Neuronal stem cell (in vitro differentiated cells): Measurements from ENCODE around the gene CDK5R2.
A peak's percentile ranks its signal among the peaks of the same experiment; 100 is the strongest.

Experiments
- DNase-seq: peaks from one replicate; pipeline ENCODE4 v3.0.0-alpha.2; 2013; ENCODE audit warnings: low spot score
- H2AFZ ChIP-seq: one replicate; pipeline ENCODE4 v1.6.1; 2013; ENCODE audit warnings: mild to moderate bottlenecking, low read length, inconsistent platforms
- H2AK5ac ChIP-seq: 2 replicates; pipeline ENCODE4 v1.6.1; 2013; ENCODE audit warnings: low read depth, mild to moderate bottlenecking, inconsistent platforms, low read length, moderate library complexity, mixed read lengths
- H2BK120ac ChIP-seq: 2 replicates; pipeline ENCODE4 v1.6.1; 2013; ENCODE audit warnings: low read depth, mild to moderate bottlenecking, inconsistent platforms, low read length, moderate library complexity, mixed read lengths
- H2BK12ac ChIP-seq: one replicate; pipeline ENCODE4 v1.6.1; 2013; ENCODE audit warnings: low read length, inconsistent platforms
- H2BK15ac ChIP-seq: 2 replicates; pipeline ENCODE4 v1.6.1; 2013; ENCODE audit warnings: mild to moderate bottlenecking, low read length, inconsistent platforms, mixed read lengths
- H2BK5ac ChIP-seq: one replicate; pipeline ENCODE4 v1.6.1; 2013; ENCODE audit warnings: inconsistent platforms, mild to moderate bottlenecking, low read length, moderate library complexity
- H3K14ac ChIP-seq: one replicate; pipeline ENCODE4 v1.6.1; 2013; ENCODE audit warnings: low read length, inconsistent platforms
- H3K18ac ChIP-seq: 2 replicates; pipeline ENCODE4 v1.6.1; 2013; ENCODE audit warnings: low read length, inconsistent platforms
- H3K23ac ChIP-seq: 2 replicates; pipeline ENCODE4 v1.6.1; 2013; ENCODE audit warnings: low read depth, mild to moderate bottlenecking, mixed read lengths, low read length, inconsistent platforms; ENCODE audit not compliant: poor library complexity
- H3K27ac ChIP-seq: replicated peaks from 3 replicates; pipeline ENCODE4 v1.5.1; 2013; ENCODE audit warnings: low read length, inconsistent platforms
- H3K27me3 ChIP-seq, 3 experiments: 2 replicates each; pipeline ENCODE4 v1.6.1; 2013; ENCODE audit warnings: low read length in 3 of 3, mild to moderate bottlenecking in 2 of 3, inconsistent platforms in 1 of 3, low read depth in 1 of 3, mixed read lengths in 1 of 3, moderate library complexity in 1 of 3; ENCODE audit not compliant: control insufficient read depth in 3 of 3, insufficient read depth in 3 of 3
- H3K36me3 ChIP-seq, 2 donors: replicated peaks in 1 of 2; 2 replicates each; pipeline ENCODE4 v1.6.1; 2013; ENCODE audit warnings: low read length in 2 of 2; ENCODE audit not compliant: control insufficient read depth in 2 of 2, insufficient read depth in 2 of 2
- H3K4ac ChIP-seq: 2 replicates; pipeline ENCODE4 v1.6.1; 2013; ENCODE audit warnings: inconsistent platforms, mild to moderate bottlenecking, low read length, moderate library complexity
- H3K4me1 ChIP-seq, 2 donors: 1 replicate in 1 of 2; 2 replicates in 1 of 2; pipeline ENCODE4 v1.6.1; 2013; ENCODE audit warnings: low read length in 2 of 2, low read depth in 1 of 2; ENCODE audit not compliant: control insufficient read depth in 2 of 2, insufficient read depth in 1 of 2
- H3K4me2 ChIP-seq: one replicate; pipeline ENCODE4 v1.6.1; 2013; ENCODE audit warnings: mild to moderate bottlenecking, low read length, inconsistent platforms; ENCODE audit not compliant: insufficient read depth, poor library complexity, severe bottlenecking
- H3K4me3 ChIP-seq, 2 donors: 2 replicates each; pipeline ENCODE4 v1.5.1; 2013; ENCODE audit warnings: low read length in 2 of 2, mild to moderate bottlenecking in 2 of 2, inconsistent platforms in 1 of 2, moderate library complexity in 1 of 2
- H3K79me1 ChIP-seq: one replicate; pipeline ENCODE4 v1.6.1; 2013; ENCODE audit warnings: low read depth, mild to moderate bottlenecking, inconsistent platforms, low read length, moderate library complexity
- H3K9ac ChIP-seq: one replicate; pipeline ENCODE4 v1.6.1; 2013; ENCODE audit warnings: mild to moderate bottlenecking, low read depth, low read length, inconsistent platforms; ENCODE audit not compliant: poor library complexity
- H3K9me3 ChIP-seq, 2 donors: replicated peaks in 1 of 2; 2 replicates each; pipeline versions ENCODE3 to v1.6.1; 2013; ENCODE audit warnings: low read length in 2 of 2, mild to moderate bottlenecking in 2 of 2, inconsistent platforms in 1 of 2, low read depth in 1 of 2, mixed read lengths in 1 of 2, moderate library complexity in 1 of 2; ENCODE audit not compliant: control insufficient read depth in 2 of 2, insufficient read depth in 1 of 2
- H4K8ac ChIP-seq: one replicate; pipeline ENCODE4 v1.6.1; 2013; ENCODE audit warnings: low read depth, mild to moderate bottlenecking, inconsistent platforms, low read length, moderate library complexity
- H4K91ac ChIP-seq: one replicate; pipeline ENCODE4 v1.6.1; 2013; ENCODE audit warnings: low read length, low read depth, mild to moderate bottlenecking, inconsistent platforms; ENCODE audit not compliant: poor library complexity
- WGBS, 2 donors: extraction: QIAGEN DNeasy Blood & Tissue Kit; methylation state at CpG; one replicate each; pipeline ENCODE4 v1.1.7; 2013; ENCODE audit warnings: missing lambda C conversion rate in 2 of 2, mixed read lengths in 1 of 2; ENCODE audit not compliant: insufficient read length in 2 of 2, insufficient replicate concordance in 1 of 2; ENCODE audit errors: extremely low coverage in 2 of 2; 5-methylcytosine and 5-hydroxymethylcytosine counted together

The CDK5R2 gene

DNA sequence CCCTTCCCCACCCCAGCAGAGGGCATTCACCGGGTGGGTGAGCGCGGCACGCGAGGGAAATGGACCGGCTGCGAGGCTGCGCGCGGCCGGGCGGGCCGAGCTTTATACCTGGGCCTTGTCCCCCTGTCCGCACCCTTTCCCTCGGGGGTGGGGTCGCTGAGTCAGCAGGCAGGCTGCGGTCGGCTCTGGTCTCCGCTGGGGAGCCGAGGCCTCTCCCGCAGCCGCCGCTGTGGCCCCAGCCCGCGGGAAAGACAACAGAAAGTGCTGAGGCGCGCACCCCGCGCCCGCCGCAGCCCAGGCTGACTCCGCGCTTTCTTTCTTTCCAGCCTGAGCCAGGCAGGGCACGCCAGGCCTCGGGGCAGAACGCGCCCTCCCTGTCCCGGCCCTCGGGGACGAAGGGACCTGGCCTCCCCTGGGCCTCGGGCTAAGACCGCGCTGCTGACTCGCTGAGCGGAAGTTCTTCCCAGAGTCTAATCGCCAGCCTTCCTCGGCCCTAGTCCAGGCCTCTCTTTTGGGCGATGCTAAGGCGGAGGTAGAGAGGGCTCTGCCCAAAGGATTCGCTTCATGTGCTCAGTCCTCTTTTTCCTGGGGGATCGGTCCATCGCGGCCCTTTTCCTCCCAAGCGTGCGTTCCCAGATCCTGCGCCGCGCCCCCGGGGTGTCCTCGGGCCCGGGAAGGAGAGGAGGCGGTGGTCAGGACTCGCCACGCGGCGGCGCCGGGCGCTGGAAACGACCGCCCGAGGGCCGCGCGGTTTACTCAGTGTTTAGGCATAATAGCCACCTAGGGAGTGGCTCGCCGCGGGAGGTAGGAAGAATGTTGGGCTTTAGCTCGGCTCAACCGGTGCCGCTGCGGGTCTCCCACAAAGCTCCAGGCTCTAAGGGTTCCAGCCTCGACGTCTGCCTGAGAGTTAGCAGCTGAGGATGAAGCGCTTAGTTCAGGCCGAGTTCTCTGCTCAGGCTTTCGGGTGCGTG, 34.2 kb downstream of the CDK5R2 start, which contains the start of gene CRYBA2:
TSS of gene CRYBA2 (minus strand) at position 78 of the 971 bp plus-strand sequence. CDS start 246 bp downstream, outside the sequence.
- no peak for DNase-seq
- H3K9me3 ChIP-seq: peaks cover 0 to 4% of the 10 kb centered on the region in 2 donors
- H2BK15ac ChIP-seq: no peak within 1 kb of the TSS
- peak within 1 kb of the TSS; percentile 78 for H2AFZ ChIP-seq
- H2AK5ac ChIP-seq: no peak within 1 kb of the TSS
- peaks cover 56 to 98% (median 97%) of the 10 kb centered on the region in 3 experiments for H3K27me3 ChIP-seq
- H3K4me1 ChIP-seq: peaks cover 0 to 10% of the 10 kb centered on the region in 2 donors
- no peak within 1 kb of the TSS for H2BK5ac ChIP-seq
- peak within 1 kb of the TSS; percentile 2 for H3K14ac ChIP-seq
- H4K8ac ChIP-seq: no peak within 1 kb of the TSS
- H3K9ac ChIP-seq: peak within 1 kb of the TSS; percentile 70
- H2BK120ac ChIP-seq: no peak within 1 kb of the TSS
- H3K79me1 ChIP-seq: peaks cover 2% of the 10 kb centered on the region
- no peak within 1 kb of the TSS for H3K4ac ChIP-seq
- H3K36me3 ChIP-seq: no peaks in the 10 kb centered on the region
- peak within 1 kb of the TSS; percentile 48 for H3K18ac ChIP-seq
- WGBS, 2 donors: no CpG with 5 or more reads among the region's 88 CpGs
- H3K4me2 ChIP-seq: peak within 1 kb of the TSS; percentile 23
- no peak within 1 kb of the TSS for H4K91ac ChIP-seq
- no peak within 1 kb of the TSS for H3K27ac ChIP-seq
- H3K23ac ChIP-seq: peak within 1 kb of the TSS; percentile 97
- no peak within 1 kb of the TSS for H2BK12ac ChIP-seq
- peak within 1 kb of the TSS in 1 of 2 donors; percentile 5 for H3K4me3 ChIP-seq

DNA sequence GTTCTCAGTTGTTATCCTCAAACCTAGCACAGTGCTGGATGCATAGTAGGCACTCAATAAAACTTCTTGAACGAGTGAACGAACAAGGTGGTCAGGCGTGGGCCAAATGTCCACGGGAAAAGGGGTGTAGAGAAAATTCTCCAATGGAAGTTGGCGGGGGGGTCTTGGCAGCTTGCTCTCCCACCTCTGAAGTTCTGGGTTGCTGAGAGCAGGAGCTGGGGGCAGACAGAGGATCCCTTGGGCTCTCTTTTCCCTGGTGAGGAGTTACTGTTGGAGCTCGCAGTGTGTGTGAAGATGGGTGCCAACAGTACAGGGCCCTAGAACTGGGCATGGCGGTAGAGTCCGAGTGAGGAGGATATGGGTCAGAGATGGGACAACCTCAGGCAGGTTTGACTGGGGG, 36.1 kb downstream of the CDK5R2 start:
- Histone ChIP-seq H3K4ac (peak overlapping the region; percentile 53), H3K4me2 (no peak overlapping the region), H3K4me1 (peaks cover 0 to 19% of the 10 kb centered on the region in 2 donors), H3K14ac (no peak overlapping the region), H4K8ac (no peak overlapping the region), H2BK15ac (peak overlapping the region; percentile 83), H2BK12ac (no peak overlapping the region), H3K9me3 (peaks cover 0 to 4% of the 10 kb centered on the region in 2 donors), H3K4me3 (no peak overlapping the region), H4K91ac (no peak overlapping the region), H3K9ac (no peak overlapping the region), H2AFZ (no peak overlapping the region), H3K18ac (no peak overlapping the region), H3K27me3 (peaks cover 56 to 98% (median 95%) of the 10 kb centered on the region in 3 experiments), H3K23ac (peak overlapping the region; percentile 76), H3K36me3 (no peaks in the 10 kb centered on the region), H3K79me1 (peaks cover 2% of the 10 kb centered on the region), H2AK5ac (peak overlapping the region; percentile 79), H3K27ac (no peak overlapping the region), H2BK5ac (no peak overlapping the region), H2BK120ac (no peak overlapping the region)
- WGBS, 2 donors: no CpG with 5 or more reads among the region's 8 CpGs
- no peak for DNase-seq

DNA sequence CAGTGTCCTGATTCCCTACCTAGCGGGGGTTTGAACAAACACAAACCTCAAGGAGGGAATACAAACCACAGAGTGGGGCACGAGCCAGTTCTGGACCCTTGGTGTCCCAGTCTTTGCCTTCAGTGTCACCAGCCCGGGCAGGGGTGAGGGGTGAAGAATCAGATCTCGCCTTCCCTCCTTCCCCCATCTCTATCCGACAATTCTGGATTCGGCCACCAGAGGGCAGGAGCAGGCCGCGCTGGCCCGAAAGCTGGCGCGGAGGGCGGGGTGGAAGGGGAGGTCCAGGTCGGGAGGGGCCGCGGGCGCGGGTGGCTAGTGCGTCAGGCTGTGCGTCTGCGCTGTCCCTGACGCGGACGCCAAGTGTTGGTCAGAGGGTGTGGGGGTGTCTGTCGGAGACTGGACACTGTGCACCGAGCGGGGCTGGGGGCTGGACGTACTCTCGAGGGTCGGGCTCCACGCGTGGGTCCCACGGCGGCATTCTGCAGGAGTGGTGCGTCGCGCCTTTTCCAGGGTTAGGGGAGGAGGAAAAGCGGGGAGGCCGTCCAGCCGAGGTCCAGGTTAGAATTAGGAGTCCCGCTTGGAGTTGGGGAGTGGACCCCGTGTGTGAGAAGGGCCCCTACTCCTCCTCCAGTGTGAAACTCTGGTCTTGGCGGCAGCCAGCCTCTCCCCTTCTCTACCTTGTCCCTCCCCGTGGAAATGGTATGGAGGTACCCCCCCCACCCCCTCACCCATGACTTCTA, 36.7 kb downstream of the CDK5R2 start:
- peaks cover 2% of the 10 kb centered on the region for H3K79me1 ChIP-seq
- peak overlapping the region; percentile 76 for H3K23ac ChIP-seq
- H2AFZ ChIP-seq: peak overlapping the region; percentile 92
- H3K4ac ChIP-seq: no peak overlapping the region
- H2AK5ac ChIP-seq: peak overlapping the region; percentile 79
- WGBS, 2 donors: no CpG with 5 or more reads among the region's 43 CpGs
- peaks cover 55 to 98% (median 95%) of the 10 kb centered on the region in 3 experiments for H3K27me3 ChIP-seq
- no peak overlapping the region for H3K27ac ChIP-seq
- H3K4me3 ChIP-seq: peak overlapping the region; percentile 29 to 73
- H4K8ac ChIP-seq: peak overlapping the region; percentile 86
- no peaks in the 10 kb centered on the region for H3K36me3 ChIP-seq
- peak overlapping the region; percentile 73 for H3K4me2 ChIP-seq
- H3K9me3 ChIP-seq: peaks cover 0 to 2% of the 10 kb centered on the region in 2 donors
- peak; percentile 78 for DNase-seq
- H2BK5ac ChIP-seq: no peak overlapping the region
- peak overlapping the region; percentile 83 for H2BK15ac ChIP-seq
- H3K18ac ChIP-seq: peak overlapping the region; percentile 82
- H2BK12ac ChIP-seq: no peak overlapping the region
- no peak overlapping the region for H2BK120ac ChIP-seq
- H4K91ac ChIP-seq: no peak overlapping the region
- H3K14ac ChIP-seq: no peak overlapping the region
- H3K4me1 ChIP-seq: peaks cover 0 to 19% of the 10 kb centered on the region in 2 donors
- no peak overlapping the region for H3K9ac ChIP-seq
